HK-2 (cell line): Measurements from ENCODE around the gene SPG11.
"Not testable (repeated sequence)": the region's sequence is repeated elsewhere in the genome, so short reads cannot be mapped to it uniquely, and the experiment has no call there.

Experiments used
- DNase-seq: peaks from one replicate; pipeline ENCODE4 v3.0.0-alpha.2; 2018; ENCODE audit not compliant: unreplicated experiment

Gene SPG11, protein sequence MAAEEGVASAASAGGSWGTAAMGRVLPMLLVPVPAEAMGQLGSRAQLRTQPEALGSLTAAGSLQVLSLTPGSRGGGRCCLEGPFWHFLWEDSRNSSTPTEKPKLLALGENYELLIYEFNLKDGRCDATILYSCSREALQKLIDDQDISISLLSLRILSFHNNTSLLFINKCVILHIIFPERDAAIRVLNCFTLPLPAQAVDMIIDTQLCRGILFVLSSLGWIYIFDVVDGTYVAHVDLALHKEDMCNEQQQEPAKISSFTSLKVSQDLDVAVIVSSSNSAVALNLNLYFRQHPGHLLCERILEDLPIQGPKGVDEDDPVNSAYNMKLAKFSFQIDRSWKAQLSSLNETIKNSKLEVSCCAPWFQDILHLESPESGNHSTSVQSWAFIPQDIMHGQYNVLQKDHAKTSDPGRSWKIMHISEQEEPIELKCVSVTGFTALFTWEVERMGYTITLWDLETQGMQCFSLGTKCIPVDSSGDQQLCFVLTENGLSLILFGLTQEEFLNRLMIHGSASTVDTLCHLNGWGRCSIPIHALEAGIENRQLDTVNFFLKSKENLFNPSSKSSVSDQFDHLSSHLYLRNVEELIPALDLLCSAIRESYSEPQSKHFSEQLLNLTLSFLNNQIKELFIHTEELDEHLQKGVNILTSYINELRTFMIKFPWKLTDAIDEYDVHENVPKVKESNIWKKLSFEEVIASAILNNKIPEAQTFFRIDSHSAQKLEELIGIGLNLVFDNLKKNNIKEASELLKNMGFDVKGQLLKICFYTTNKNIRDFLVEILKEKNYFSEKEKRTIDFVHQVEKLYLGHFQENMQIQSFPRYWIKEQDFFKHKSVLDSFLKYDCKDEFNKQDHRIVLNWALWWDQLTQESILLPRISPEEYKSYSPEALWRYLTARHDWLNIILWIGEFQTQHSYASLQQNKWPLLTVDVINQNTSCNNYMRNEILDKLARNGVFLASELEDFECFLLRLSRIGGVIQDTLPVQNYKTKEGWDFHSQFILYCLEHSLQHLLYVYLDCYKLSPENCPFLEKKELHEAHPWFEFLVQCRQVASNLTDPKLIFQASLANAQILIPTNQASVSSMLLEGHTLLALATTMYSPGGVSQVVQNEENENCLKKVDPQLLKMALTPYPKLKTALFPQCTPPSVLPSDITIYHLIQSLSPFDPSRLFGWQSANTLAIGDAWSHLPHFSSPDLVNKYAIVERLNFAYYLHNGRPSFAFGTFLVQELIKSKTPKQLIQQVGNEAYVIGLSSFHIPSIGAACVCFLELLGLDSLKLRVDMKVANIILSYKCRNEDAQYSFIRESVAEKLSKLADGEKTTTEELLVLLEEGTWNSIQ (N-terminal part only)

DNA sequence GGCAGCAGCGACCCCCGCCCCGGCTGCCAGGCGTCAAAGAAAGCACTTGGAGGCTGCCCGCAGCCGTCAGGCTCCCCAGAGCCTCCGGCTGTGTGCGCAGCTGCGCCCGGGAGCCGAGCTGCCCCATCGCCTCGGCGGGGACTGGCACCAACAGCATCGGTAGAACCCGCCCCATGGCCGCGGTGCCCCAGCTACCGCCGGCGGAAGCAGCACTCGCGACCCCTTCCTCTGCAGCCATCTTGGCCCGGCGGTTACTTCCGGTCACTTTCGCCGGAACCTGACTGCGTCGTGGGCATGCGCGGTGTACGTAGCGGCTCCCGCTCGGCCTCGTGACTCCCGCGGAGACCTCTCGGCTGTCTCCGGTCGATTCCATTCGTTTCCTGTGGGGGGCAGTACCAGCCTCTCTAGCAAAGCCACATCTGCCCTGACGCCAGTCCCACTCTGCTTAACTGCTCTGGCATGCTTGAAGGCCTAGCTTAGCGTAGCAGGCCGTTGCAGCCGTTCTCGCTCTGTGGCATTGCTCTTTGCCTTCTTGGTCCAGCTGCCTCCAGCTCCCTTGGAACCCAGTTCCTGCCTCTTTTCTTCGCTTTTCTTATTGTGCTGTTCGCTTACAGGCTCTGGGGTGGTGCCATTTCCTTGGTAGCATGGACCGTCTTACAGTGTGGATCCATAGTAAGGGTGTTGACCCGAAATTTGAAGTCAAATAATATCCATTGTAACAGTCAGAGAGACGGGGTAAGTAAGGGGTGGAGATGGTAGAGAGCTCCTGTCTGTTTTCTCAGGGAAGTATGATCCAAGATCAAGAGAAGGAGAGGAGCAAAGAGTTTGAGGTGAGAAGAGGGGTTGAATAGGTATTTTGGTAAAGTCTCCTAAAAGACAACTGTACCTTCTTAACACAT is at the start of gene SPG11:
SPG11 (minus strand) TSS at position 253 of the 899 bp plus-strand sequence; CDS start at position 238, 15 bp downstream.
- DNase-seq, result peak; percentile 95

DNA sequence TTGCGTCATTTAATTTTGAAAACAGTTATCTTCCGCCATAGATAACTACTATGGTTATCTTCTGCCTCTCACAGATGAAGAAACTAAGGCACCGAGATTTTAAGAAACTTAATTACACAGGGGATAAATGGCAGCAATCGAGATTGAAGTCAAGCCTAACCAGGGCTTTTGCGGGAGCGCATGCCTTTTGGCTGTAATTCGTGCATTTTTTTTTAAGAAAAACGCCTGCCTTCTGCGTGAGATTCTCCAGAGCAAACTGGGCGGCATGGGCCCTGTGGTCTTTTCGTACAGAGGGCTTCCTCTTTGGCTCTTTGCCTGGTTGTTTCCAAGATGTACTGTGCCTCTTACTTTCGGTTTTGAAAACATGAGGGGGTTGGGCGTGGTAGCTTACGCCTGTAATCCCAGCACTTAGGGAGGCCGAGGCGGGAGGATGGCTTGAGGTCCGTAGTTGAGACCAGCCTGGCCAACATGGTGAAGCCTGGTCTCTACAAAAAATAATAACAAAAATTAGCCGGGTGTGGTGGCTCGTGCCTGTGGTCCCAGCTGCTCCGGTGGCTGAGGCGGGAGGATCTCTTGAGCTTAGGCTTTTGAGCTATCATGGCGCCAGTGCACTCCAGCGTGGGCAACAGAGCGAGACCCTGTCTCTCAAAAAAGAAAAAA is 49.0 kb upstream of the SPG11 start:
- peak; percentile 38 for DNase-seq

DNA sequence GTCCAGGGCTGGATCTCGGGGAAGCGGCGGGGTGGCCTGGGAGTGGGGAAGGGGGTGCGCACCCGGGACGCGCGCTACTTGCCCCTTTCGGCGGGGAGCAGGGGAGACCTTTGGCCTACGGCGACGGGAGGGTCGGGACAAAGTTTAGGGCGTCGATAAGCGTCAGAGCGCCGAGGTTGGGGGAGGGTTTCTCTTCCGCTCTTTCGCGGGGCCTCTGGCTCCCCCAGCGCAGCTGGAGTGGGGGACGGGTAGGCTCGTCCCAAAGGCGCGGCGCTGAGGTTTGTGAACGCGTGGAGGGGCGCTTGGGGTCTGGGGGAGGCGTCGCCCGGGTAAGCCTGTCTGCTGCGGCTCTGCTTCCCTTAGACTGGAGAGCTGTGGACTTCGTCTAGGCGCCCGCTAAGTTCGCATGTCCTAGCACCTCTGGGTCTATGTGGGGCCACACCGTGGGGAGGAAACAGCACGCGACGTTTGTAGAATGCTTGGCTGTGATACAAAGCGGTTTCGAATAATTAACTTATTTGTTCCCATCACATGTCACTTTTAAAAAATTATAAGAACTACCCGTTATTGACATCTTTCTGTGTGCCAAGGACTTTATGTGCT is 48.4 kb upstream of the SPG11 start:
- no peak for DNase-seq

DNA sequence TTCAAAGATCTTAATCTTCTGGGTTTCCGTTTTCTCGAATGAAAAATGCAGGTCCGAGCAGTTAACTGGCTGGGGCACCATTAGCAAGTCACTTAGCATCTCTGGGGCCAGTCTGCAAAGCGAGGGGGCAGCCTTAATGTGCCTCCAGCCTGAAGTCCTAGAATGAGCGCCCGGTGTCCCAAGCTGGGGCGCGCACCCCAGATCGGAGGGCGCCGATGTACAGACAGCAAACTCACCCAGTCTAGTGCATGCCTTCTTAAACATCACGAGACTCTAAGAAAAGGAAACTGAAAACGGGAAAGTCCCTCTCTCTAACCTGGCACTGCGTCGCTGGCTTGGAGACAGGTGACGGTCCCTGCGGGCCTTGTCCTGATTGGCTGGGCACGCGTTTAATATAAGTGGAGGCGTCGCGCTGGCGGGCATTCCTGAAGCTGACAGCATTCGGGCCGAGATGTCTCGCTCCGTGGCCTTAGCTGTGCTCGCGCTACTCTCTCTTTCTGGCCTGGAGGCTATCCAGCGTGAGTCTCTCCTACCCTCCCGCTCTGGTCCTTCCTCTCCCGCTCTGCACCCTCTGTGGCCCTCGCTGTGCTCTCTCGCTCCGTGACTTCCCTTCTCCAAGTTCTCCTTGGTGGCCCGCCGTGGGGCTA is 47.8 kb upstream of the SPG11 start, which contains the start of the genes B2M and PATL2:
B2M (plus strand) TSS at position 422 of the 647 bp plus-strand sequence; CDS start at position 452, 30 bp downstream.
PATL2 (minus strand) TSS at position 228 of the 647 bp plus-strand sequence. CDS start 34,833 bp downstream, outside the sequence.
- peak; percentile 94 for DNase-seq

DNA sequence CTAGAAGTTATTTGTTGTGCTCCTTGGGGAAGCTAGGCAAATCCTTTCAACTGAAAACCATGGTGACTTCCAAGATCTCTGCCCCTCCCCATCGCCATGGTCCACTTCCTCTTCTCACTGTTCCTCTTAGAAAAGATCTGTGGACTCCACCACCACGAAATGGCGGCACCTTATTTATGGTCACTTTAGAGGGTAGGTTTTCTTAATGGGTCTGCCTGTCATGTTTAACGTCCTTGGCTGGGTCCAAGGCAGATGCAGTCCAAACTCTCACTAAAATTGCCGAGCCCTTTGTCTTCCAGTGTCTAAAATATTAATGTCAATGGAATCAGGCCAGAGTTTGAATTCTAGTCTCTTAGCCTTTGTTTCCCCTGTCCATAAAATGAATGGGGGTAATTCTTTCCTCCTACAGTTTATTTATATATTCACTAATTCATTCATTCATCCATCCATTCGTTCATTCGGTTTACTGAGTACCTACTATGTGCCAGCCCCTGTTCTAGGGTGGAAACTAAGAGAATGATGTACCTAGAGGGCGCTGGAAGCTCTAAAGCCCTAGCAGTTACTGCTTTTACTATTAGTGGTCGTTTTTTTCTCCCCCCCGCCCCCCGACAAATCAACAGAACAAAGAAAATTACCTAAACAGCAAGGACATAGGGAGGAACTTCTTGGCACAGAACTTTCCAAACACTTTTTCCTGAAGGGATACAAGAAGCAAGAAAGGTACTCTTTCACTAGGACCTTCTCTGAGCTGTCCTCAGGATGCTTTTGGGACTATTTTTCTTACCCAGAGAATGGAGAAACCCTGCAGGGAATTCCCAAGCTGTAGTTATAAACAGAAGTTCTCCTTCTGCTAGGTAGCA is 47.0 kb upstream of the SPG11 start:
- no peak for DNase-seq

DNA sequence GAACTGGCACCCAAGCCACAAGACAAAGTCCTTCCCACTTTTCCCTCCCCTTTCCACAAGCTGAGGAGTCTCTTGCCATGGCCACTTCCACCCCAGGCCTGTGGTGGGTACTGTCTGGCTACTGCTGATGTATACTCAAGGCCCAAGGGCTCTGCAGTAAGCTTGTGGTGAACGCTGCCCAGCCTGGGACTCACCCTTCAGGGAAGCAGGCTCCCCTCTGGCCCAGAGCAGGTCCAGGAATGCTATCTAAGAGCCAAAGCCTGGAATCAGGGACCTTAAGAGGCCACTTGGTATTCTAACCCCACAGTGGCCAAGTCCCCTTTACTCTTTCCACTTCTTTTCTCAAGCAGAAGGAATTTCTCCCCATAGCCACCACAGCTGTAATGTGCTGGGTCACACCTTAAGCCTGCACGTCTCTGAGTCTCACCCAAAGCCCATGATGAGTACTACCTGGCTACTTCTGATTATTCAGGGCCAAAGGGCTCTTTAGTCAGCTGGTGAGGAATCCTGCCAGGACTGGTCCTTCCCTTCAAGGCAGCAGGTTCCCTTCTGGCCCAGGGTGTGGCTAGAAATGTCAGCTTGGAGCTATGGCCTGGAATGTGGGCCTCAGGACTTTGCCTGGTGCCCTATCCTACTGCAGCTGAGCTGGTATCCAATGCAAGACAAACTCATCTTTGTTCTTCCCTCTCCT is 43.6 kb upstream of the SPG11 start:
- DNase-seq, result no peak

DNA sequence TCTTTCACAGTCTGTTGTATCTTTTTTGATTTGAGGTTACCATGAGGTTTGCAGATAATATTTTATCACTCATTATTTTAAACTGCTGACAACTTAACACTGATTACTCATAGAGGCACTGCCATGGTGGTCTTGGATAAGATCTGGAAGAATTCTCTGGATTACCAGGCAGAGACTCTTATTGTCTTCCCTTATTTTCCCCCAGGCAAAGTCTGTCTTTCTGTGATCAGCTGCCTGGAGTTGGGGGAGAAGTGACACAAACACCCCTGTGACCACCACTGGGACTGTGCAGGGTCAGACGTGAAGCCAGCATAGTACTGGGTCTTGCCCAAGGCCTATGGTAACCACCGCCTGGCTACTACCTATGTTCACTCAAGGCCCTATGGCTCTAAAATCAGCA is 42.9 kb upstream of the SPG11 start:
- no peak for DNase-seq

DNA sequence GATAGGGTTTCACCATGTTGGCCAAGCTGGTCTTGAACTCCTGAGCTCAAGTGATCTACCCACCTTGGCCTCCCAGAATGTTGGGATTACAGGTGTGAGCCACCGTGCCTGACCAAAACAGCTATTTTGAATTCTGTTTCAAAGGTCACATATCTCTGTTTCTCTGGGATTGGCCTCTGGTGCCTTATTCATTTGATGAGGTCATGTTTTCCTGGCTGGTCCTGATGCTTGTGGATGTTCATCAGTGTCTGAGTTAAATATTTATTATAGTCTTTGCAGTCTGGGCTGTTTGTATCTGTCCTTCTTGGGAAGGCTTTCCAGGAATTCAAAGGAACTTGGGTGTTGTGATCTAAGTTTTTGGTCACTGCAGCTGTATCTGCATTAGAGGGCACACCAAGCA is 42.5 kb upstream of the SPG11 start:
- DNase-seq, result no peak

DNA sequence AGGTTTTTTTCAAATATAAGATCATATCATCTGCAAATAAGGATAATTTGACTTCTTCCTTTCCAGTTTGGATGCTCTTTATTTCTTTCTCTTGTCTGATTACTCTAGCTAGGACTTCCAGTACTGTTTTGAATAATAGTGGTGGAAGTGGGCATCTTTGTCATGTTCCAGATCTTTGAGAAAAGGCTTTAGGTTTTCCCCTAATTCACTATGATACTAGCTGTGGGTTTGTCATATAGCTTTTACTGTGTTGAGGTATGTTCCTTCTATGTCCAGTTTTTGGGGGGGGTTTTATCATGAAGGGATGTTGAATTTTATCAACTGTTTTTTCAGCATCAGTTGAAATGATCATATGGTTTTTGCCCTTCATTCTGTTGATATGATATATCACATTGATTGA is 37.2 kb upstream of the SPG11 start:
- not testable (repeated sequence) for DNase-seq

DNA sequence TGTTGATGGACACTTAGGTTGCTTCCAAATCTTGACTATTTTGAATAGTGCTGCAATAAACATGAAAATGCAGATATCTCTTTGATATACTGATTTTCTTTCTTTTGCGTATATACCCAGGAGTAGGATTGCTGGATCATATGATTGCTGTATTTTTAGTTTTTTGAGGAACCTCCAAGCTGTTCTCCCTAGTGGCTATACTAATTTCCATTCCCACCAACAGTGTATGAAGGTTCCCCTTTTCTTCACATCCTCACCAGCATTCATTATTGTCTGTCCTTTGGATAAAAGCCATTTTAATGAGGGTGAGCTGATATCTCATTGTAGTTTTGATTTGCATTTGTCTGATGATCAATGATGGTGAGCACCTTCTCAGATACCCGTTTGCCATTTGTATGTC is 35.2 kb upstream of the SPG11 start:
- DNase-seq, result no peak

DNA sequence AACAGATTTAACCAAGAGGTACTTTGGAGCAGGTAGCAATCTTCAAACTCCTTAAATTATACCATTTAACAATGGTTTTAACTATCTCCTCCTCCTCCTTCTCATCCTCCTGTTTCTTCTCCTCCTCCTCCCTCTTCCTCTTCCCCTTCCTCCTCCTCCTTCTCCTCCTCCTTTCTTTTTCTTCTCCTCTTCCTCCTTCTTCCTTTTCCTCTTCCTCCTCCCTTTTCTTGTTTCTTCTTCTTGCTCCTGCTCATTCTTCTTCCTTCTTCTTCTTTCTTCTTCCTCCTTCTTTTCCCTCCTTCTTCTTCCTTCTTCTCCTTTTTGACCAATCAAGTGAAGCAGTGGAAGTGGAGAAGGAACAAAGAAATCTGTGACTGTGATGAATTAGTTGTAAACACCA is 33.6 kb upstream of the SPG11 start:
- no peak for DNase-seq

DNA sequence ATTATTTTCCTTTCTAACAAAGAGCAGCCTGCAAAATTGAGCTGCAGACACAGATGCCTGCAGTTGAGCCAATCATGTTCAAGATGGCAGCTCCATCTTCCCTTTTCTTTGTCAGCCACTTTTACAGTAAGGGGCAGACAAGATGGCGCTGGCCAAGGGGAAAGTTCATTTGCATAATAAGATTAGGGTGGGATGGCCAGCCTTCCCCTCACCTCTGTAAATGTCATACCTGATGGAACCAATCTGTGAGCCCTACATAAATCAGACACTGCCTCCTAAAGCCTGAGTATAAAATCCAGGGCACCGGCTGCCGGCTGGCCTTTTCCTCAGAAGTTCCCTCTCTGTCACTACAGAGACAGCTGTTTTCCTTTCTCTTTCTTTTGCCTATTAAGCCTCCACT is 31.8 kb upstream of the SPG11 start:
- no peak for DNase-seq

DNA sequence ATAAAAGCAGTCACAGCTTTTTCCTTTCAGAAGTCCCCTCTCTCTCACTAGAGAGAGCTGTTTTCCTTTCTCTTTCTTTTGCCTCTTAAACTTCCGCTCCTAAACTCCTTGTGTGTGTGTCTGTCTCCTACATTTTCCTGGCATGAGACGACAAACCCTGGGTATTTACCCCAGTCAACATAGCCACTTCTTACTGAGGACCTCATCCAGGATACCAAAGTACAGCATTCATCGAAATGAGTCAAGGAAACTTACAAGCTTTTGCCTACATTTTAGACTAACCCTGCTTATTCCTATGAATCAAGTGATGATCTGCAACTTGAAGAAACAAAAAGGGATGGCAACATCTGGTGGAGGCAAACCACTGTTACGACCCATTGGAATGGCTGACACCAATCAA is 31.0 kb upstream of the SPG11 start:
- DNase-seq, result no peak

DNA sequence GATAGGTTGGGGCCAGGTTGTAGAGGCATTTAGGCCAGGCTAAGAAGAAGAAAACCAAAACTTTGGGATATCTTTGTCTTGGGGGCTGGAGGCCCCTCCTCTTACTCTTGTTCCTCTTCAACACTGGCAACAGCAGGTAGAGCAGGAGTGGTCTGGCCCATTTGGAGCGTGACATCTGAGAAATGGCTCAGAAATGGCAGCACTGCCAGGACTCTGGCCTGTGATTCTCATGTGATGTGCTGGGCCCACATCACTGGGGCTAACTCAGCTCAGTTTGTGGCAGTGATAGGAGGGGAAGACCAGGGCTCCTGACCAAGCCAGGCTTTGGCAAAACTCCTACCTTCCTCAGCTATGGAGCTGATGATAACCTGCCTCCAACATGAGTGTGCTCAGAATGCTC is 29.2 kb upstream of the SPG11 start:
- DNase-seq, result no peak

DNA sequence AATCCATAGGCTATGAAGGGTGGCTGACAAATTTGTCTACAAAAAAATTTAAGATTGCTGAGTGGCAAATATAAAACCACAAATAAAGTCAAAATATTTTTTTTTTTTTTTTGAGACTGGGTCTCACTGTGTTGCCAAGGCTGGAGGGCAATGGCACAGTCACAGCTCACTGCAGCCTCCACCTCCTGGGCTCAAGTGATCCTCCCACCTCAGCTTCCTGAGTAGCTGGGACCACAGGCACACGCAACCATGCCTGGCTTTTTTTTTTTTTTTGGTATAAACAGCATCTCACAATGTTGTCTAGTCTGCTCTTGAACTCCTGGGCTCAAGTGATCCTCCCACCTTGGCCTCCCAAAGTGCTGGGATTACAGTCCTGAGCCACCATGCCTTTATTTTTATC is 26.8 kb upstream of the SPG11 start:
- not testable (repeated sequence) for DNase-seq

DNA sequence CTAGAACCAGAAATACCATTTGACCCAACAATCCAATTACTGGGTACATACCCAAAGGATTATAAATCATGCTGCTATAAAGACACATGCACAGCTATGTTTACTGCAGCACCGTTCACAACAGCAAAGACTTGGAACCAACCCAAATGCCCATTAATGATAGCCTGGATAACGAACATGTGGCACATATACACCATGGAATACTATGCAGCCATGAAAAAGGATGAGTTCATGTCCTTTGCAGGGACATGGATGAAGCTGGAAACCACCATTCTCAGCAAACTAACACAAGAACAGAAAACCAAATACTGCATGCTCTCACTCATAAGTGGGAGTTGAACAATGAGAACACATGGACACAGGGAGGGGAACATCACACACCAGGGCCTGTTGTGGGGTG is 25.9 kb upstream of the SPG11 start:
- DNase-seq, result not testable (repeated sequence)
